Sigmoid colon (tissue), 7 donors: ENCODE measurements around the gene TRPM3. TPM values are rescaled to one million over a fixed set of nuclear protein-coding genes. Genes with fewer than 3 reads are reported as not detected.

Experiments used
- DNase-seq: peaks from one replicate; pipeline ENCODE4 v3.0.0-alpha.2; 2019
- H3K27ac ChIP-seq, 4 donors: fragments of 200-600 bp; sonication (generic); one replicate each; pipeline ENCODE4 v1.5.1; 2016 to 2019; ENCODE audit warnings: mild to moderate bottlenecking in 1 of 4
- H3K27me3 ChIP-seq, 3 donors: fragments of 200-600 bp; sonication (generic); one replicate each; pipeline ENCODE4 v1.5.1; 2019; ENCODE audit warnings: mild to moderate bottlenecking in 1 of 3
- H3K36me3 ChIP-seq, 4 donors: fragments of 200-600 bp; sonication (generic); one replicate each; pipeline ENCODE4 v1.5.1; 2016 to 2019
- H3K4me1 ChIP-seq, 4 donors: fragments of 200-600 bp; sonication (generic); one replicate each; pipeline ENCODE4 v1.5.1; 2017 to 2019
- H3K4me3 ChIP-seq, 4 donors: fragments of 200-600 bp; sonication (generic); one replicate each; pipeline ENCODE4 v1.5.1; 2017 to 2019; ENCODE audit warnings: mild to moderate bottlenecking in 2 of 4, moderate library complexity in 1 of 4
- H3K9me3 ChIP-seq, 4 donors: fragments of 200-600 bp in 3 of 4; sonication (generic) in 3 of 4; one replicate each; pipeline versions ENCODE4 v1.5.1 to v1.6.1; 2013 to 2019
- EP300 ChIP-seq, 4 donors: sonication (generic); formaldehyde crosslinking; IDR thresholded peaks; one replicate each; pipeline ENCODE4 v1.6.1; 2017; ENCODE audit warnings: antibody characterized with exemption in 4 of 4
- POLR2A ChIP-seq, 2 donors: fragments of 450-650 bp; IDR thresholded peaks; one replicate each; pipeline ENCODE4 v1.6.1; 2016; ENCODE audit warnings: antibody characterized with exemption in 2 of 2, mild to moderate bottlenecking in 2 of 2, moderate library complexity in 2 of 2
- POLR2AphosphoS5 ChIP-seq, 4 donors: sonication (generic); formaldehyde crosslinking; IDR thresholded peaks; one replicate each; pipeline ENCODE4 v1.6.1; 2017; ENCODE audit warnings: antibody characterized with exemption in 4 of 4
- WGBS, 2 donors: extraction: QIAGEN DNeasy Blood & Tissue Kit; methylation state at CpG; one replicate each; pipeline ENCODE4 v1.1.7; 2013; 5-methylcytosine and 5-hydroxymethylcytosine counted together
- intact Hi-C: fragments of 100-400 bp; cut with DNase I; formaldehyde crosslinking; loops from one replicate; pipeline ENCODE4 v1.15.1; 2023
- polyA plus RNA-seq, 3 donors: library from polyadenylated mRNA; stranded (reverse); fragments of 200-250 nt; gene quantifications; one replicate each; pipeline ENCODE4 v1.2.3, GENCODE V29; 2013
- total RNA-seq, 4 donors: library from RNA; depleted of rRNA; stranded (reverse); fragments of >200 nt; gene quantifications; one replicate each; pipeline ENCODE4 v1.1.0, GENCODE V29; 2016
- TF ChIP-seq, protein P1 (sequence below), 4 experiments: fragments of 450-650 bp in 3 of 4; fragments of 200-600 bp in 1 of 4; IDR thresholded peaks; one replicate each; pipeline ENCODE4 v1.5.1; 2016 to 2019; ENCODE audit warnings: antibody characterized with exemption in 4 of 4, mild to moderate bottlenecking in 3 of 4, moderate library complexity in 2 of 4
- donor health status: healthy with polysubstance abuse.
- donor health status: Bipolar disorder and iron deficiency.
- donor health status: healthy.

TRPM3 gene
- total and polyA plus RNA-seq, 7 donors: 0.07 to 1.8 (median 0.41) TPM; not detected in 2

- peak overlapping the region in 2 of 4 donors; percentile 54 to 55 for H3K27ac ChIP-seq
- no peaks in the 10 kb centered on the region for H3K9me3 ChIP-seq
- no peaks in the 10 kb centered on the region for H3K27me3 ChIP-seq
- TF ChIP-seq, protein P1, sequence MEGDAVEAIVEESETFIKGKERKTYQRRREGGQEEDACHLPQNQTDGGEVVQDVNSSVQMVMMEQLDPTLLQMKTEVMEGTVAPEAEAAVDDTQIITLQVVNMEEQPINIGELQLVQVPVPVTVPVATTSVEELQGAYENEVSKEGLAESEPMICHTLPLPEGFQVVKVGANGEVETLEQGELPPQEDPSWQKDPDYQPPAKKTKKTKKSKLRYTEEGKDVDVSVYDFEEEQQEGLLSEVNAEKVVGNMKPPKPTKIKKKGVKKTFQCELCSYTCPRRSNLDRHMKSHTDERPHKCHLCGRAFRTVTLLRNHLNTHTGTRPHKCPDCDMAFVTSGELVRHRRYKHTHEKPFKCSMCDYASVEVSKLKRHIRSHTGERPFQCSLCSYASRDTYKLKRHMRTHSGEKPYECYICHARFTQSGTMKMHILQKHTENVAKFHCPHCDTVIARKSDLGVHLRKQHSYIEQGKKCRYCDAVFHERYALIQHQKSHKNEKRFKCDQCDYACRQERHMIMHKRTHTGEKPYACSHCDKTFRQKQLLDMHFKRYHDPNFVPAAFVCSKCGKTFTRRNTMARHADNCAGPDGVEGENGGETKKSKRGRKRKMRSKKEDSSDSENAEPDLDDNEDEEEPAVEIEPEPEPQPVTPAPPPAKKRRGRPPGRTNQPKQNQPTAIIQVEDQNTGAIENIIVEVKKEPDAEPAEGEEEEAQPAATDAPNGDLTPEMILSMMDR (IDR thresholded peaks at IDR 0.05): no peak
- intact Hi-C loops: no loop called here
- H3K4me3 ChIP-seq: no peak overlapping the region
- peaks cover 0 to 14% (median 11%) of the 10 kb centered on the region in 4 donors for H3K4me1 ChIP-seq
- no peak for DNase-seq
- WGBS, 2 donors: 84 to 86% methylated on average over 8 of the region's 8 CpGs
- no peaks in the 10 kb centered on the region for H3K36me3 ChIP-seq
Measured at GRCh38 chr9:70564468-70565335, 556.7 kb downstream of the TRPM3 start.

- no peak overlapping the region for H3K4me3 ChIP-seq
- no peak for DNase-seq
- H3K9me3 ChIP-seq: no peaks in the 10 kb centered on the region
- WGBS, 2 donors: 38 to 70% methylated on average over 5 of the region's 5 CpGs
- peak in 1 of 4 donors; percentile 29 for TF ChIP-seq POLR2AphosphoS5 (IDR thresholded peaks at IDR 0.05)
- no peak for TF ChIP-seq POLR2A (IDR thresholded peaks at IDR 0.05)
- TF ChIP-seq, protein P1 (IDR thresholded peaks at IDR 0.05): no peak
- TF ChIP-seq EP300 (IDR thresholded peaks at IDR 0.05): peak in 1 of 4 donors; percentile 30
- H3K27ac ChIP-seq: peak overlapping the region; percentile 40 to 55 (median 49)
- no peaks in the 10 kb centered on the region for H3K27me3 ChIP-seq
- intact Hi-C loops: loop anchor here (2.0 kb wide), 1 partner anchor 15 kb away; no protein-coding TSS in a partner anchor
- peaks cover 0 to 4% (median 1%) of the 10 kb centered on the region in 4 donors for H3K4me1 ChIP-seq
- H3K36me3 ChIP-seq: no peaks in the 10 kb centered on the region
Measured at GRCh38 chr9:70563431-70564204, 557.8 kb downstream of the TRPM3 start.

GRCh38 chr9:70563010-70563409 is 558.4 kb downstream of the TRPM3 start:
- no peaks in the 10 kb centered on the region for H3K36me3 ChIP-seq
- intact Hi-C loops: loop anchor here (2.0 kb wide), 1 partner anchor 14 kb away; no protein-coding TSS in a partner anchor
- no peak overlapping the region for H3K4me3 ChIP-seq
- H3K4me1 ChIP-seq: no peaks in the 10 kb centered on the region
- 87 to 90% methylated on average over 4 of the region's 4 CpGs for WGBS, 2 donors
- TF ChIP-seq POLR2A (IDR thresholded peaks at IDR 0.05) (no peak), POLR2AphosphoS5 (IDR thresholded peaks at IDR 0.05) (no peak), EP300 (IDR thresholded peaks at IDR 0.05) (no peak)
- TF ChIP-seq, protein P1 (IDR thresholded peaks at IDR 0.05): no peak
- H3K27ac ChIP-seq: peak overlapping the region; percentile 40 to 55 (median 49)
- H3K27me3 ChIP-seq: no peaks in the 10 kb centered on the region
- DNase-seq: no peak
- no peaks in the 10 kb centered on the region for H3K9me3 ChIP-seq

- Histone ChIP-seq H3K36me3 (no peaks in the 10 kb centered on the region), H3K4me3 (no peak overlapping the region), H3K27ac (peak overlapping the region; percentile 40 to 55 (median 49)), H3K27me3 (no peaks in the 10 kb centered on the region), H3K9me3 (no peaks in the 10 kb centered on the region), H3K4me1 (no peaks in the 10 kb centered on the region)
- WGBS, 2 donors: 70 to 84% methylated on average over 3 of the region's 3 CpGs
- intact Hi-C loops: loop anchor here (2.0 kb wide), 1 partner anchor 13 kb away; no protein-coding TSS in a partner anchor
- TF ChIP-seq EP300 (IDR thresholded peaks at IDR 0.05): no peak
- TF ChIP-seq, protein P1 (IDR thresholded peaks at IDR 0.05): no peak
- TF ChIP-seq POLR2AphosphoS5 (IDR thresholded peaks at IDR 0.05): peak in 1 of 4 donors; percentile 25
- TF ChIP-seq POLR2A (IDR thresholded peaks at IDR 0.05): no peak
- DNase-seq: no peak
Measured at GRCh38 chr9:70561786-70562395, 559.5 kb downstream of the TRPM3 start.
